Measurements from ENCODE around the gene KATNIP.

The KATNIP gene

DNA sequence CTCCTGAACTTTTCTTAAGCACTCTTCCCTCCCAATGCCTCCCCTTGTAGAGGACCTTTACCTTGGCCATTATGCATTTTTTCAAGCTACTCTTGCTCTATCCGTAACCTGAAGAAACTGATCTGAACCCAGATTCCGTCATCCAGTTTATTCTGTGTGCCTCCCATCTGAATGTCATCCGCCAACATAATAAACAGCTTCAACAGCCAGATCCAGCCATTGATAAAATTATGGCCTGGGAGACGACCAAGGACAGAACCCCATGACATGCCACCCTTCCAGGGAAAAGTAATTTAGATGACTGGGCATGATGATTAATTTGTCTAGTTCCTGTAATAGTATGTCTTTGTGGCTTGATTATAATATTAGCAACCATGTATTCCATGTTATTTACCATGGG lies 41.9 kb downstream of the KATNIP start:
- Histone ChIP-seq H3K9me3 (ENCODE audit: control insufficient read depth, low read length) (peaks cover 5% of the 10 kb centered on the region), H3K14ac (ENCODE audit: low read length in 2 of 2) (no peak overlapping the region), H2BK5ac (ENCODE audit: low read depth, low read length, poor library complexity, severe bottlenecking) (no peak overlapping the region)

DNA sequence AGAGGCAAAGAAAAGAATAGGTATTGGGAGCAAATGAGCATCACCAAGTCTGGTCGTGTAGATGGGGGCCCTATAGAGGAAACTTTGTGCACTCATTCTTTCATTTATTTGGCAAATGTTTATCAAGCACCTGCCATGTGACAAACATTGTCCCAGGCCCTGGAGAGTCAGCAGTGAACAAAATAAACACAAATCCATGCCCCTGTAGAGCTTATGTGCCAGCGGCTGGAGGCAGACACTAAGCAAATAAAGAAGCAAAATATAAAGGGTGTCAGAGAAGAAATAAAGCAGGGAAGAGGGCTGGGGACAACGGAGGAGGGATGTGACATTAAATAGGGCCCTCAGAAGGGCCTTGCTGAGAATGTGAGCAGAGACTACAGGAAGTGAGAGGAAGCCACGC lies 45.5 kb downstream of the KATNIP start:
- Histone ChIP-seq H3K36me3 (ENCODE audit: control insufficient read depth in 1 of 2, insufficient read depth in 2 of 2, low read depth in 1 of 2, low read length in 2 of 2) (peaks cover 11 to 22% of the 10 kb centered on the region in 2 experiments), H3K4me1 (ENCODE audit: control insufficient read depth, insufficient read depth, low read depth, low read length) (no peaks in the 10 kb centered on the region), H3K9ac (ENCODE audit: low read length) (no peak overlapping the region), H3K9me3 (ENCODE audit: control insufficient read depth, low read length) (no peaks in the 10 kb centered on the region), H2BK120ac (ENCODE audit: low read depth, low read length) (no peak overlapping the region), H3K4me2 (ENCODE audit: low read length, poor library complexity, severe bottlenecking) (no peak overlapping the region), H3K18ac (ENCODE audit: low read depth in 1 of 2, low read length in 2 of 2) (no peak overlapping the region), H2AFZ (ENCODE audit: low read depth, low read length) (no peak overlapping the region), H3K14ac (ENCODE audit: low read length in 2 of 2) (no peak overlapping the region), H2BK12ac (ENCODE audit: low read length in 2 of 2) (no peak overlapping the region), H3K4ac (ENCODE audit: low read depth in 1 of 2, low read length in 2 of 2) (no peak overlapping the region), H3K27ac (ENCODE audit: low read length, poor library complexity, severe bottlenecking) (no peak overlapping the region), H4K91ac (ENCODE audit: low read length) (no peak overlapping the region), H2AK5ac (ENCODE audit: low read length, severe bottlenecking) (no peak overlapping the region), H3K79me1 (replicated peaks; ENCODE audit: low read length, poor library complexity, severe bottlenecking) (peaks cover 8% of the 10 kb centered on the region), H2BK5ac (ENCODE audit: low read depth, low read length, poor library complexity, severe bottlenecking) (no peak overlapping the region), H3K27me3 (ENCODE audit: control insufficient read depth in 1 of 2, insufficient read depth in 1 of 2, low read length in 2 of 2) (no peaks in the 10 kb centered on the region), H3K23ac (ENCODE audit: low read length in 2 of 2) (no peak overlapping the region), H4K8ac (ENCODE audit: low read length) (no peak overlapping the region), H2BK15ac (ENCODE audit: low read depth, poor library complexity, severe bottlenecking) (no peak overlapping the region), H3K4me3 (ENCODE audit: insufficient read depth in 1 of 2, low read depth in 1 of 2, low read length in 2 of 2) (no peak overlapping the region)
- WGBS: 79% methylated on average over 4 of the region's 4 CpGs
- DNase-seq: no peak

More for the DNA sequence above, 41.9 kb downstream of the KATNIP start:
- H3K4ac ChIP-seq (ENCODE audit: low read depth in 1 of 2, low read length in 2 of 2): no peak overlapping the region
- peaks cover 8% of the 10 kb centered on the region for H3K79me1 ChIP-seq (replicated peaks; ENCODE audit: low read length, poor library complexity, severe bottlenecking)
- H3K9ac ChIP-seq (ENCODE audit: low read length): no peak overlapping the region
- H3K4me3 ChIP-seq (ENCODE audit: insufficient read depth in 1 of 2, low read depth in 1 of 2, low read length in 2 of 2): no peak overlapping the region
- H3K23ac ChIP-seq (ENCODE audit: low read length in 2 of 2): no peak overlapping the region
- H2AK5ac ChIP-seq (ENCODE audit: low read length, severe bottlenecking): no peak overlapping the region
- no peak overlapping the region for H2BK120ac ChIP-seq (ENCODE audit: low read depth, low read length)
- no peak overlapping the region for H2AFZ ChIP-seq (ENCODE audit: low read depth, low read length)
- no peak overlapping the region for H3K4me2 ChIP-seq (ENCODE audit: low read length, poor library complexity, severe bottlenecking)
- H2BK12ac ChIP-seq (ENCODE audit: low read length in 2 of 2): no peak overlapping the region
- no peak for DNase-seq
- peaks cover 0 to 3% of the 10 kb centered on the region in 2 experiments for H3K36me3 ChIP-seq (ENCODE audit: control insufficient read depth in 1 of 2, insufficient read depth in 2 of 2, low read depth in 1 of 2, low read length in 2 of 2)
- H3K4me1 ChIP-seq (ENCODE audit: control insufficient read depth, insufficient read depth, low read depth, low read length): no peaks in the 10 kb centered on the region
- no peak overlapping the region for H2BK15ac ChIP-seq (ENCODE audit: low read depth, poor library complexity, severe bottlenecking)
- no peak overlapping the region for H4K8ac ChIP-seq (ENCODE audit: low read length)
- H4K91ac ChIP-seq (ENCODE audit: low read length): no peak overlapping the region
- WGBS: 96% methylated on average over 2 of the region's 4 CpGs
- H3K18ac ChIP-seq (ENCODE audit: low read depth in 1 of 2, low read length in 2 of 2): no peak overlapping the region
- no peak overlapping the region for H3K27ac ChIP-seq (ENCODE audit: low read length, poor library complexity, severe bottlenecking)
- no peaks in the 10 kb centered on the region for H3K27me3 ChIP-seq (ENCODE audit: control insufficient read depth in 1 of 2, insufficient read depth in 1 of 2, low read length in 2 of 2)

- peak overlapping the region in 1 of 2 experiments; percentile 62 for H3K14ac ChIP-seq (ENCODE audit: low read length in 2 of 2)
- DNase-seq: no peak
- H3K9ac ChIP-seq (ENCODE audit: low read length): no peak overlapping the region
- no peak overlapping the region for H3K4me3 ChIP-seq (ENCODE audit: insufficient read depth in 1 of 2, low read depth in 1 of 2, low read length in 2 of 2)
- H2BK15ac ChIP-seq (ENCODE audit: low read depth, poor library complexity, severe bottlenecking): no peak overlapping the region
- no peaks in the 10 kb centered on the region for H3K4me1 ChIP-seq (ENCODE audit: control insufficient read depth, insufficient read depth, low read depth, low read length)
- no peak overlapping the region for H2AFZ ChIP-seq (ENCODE audit: low read depth, low read length)
- peaks cover 11 to 22% of the 10 kb centered on the region in 2 experiments for H3K36me3 ChIP-seq (ENCODE audit: control insufficient read depth in 1 of 2, insufficient read depth in 2 of 2, low read depth in 1 of 2, low read length in 2 of 2)
- no peak overlapping the region for H3K4me2 ChIP-seq (ENCODE audit: low read length, poor library complexity, severe bottlenecking)
- H2BK12ac ChIP-seq (ENCODE audit: low read length in 2 of 2): no peak overlapping the region
- no peak overlapping the region for H4K91ac ChIP-seq (ENCODE audit: low read length)
- no peak overlapping the region for H2BK120ac ChIP-seq (ENCODE audit: low read depth, low read length)
- H3K27ac ChIP-seq (ENCODE audit: low read length, poor library complexity, severe bottlenecking): no peak overlapping the region
- no peak overlapping the region for H4K8ac ChIP-seq (ENCODE audit: low read length)
- H3K4ac ChIP-seq (ENCODE audit: low read depth in 1 of 2, low read length in 2 of 2): no peak overlapping the region
- H2BK5ac ChIP-seq (ENCODE audit: low read depth, low read length, poor library complexity, severe bottlenecking): no peak overlapping the region
- peaks cover 8% of the 10 kb centered on the region for H3K79me1 ChIP-seq (replicated peaks; ENCODE audit: low read length, poor library complexity, severe bottlenecking)
- no peak overlapping the region for H3K18ac ChIP-seq (ENCODE audit: low read depth in 1 of 2, low read length in 2 of 2)
- no peak overlapping the region for H3K23ac ChIP-seq (ENCODE audit: low read length in 2 of 2)
- 79% methylated on average over 6 of the region's 6 CpGs for WGBS
- no peaks in the 10 kb centered on the region for H3K9me3 ChIP-seq (ENCODE audit: control insufficient read depth, low read length)
- H3K27me3 ChIP-seq (ENCODE audit: control insufficient read depth in 1 of 2, insufficient read depth in 1 of 2, low read length in 2 of 2): no peaks in the 10 kb centered on the region
- H2AK5ac ChIP-seq (ENCODE audit: low read length, severe bottlenecking): no peak overlapping the region
Measured at GRCh38 chr16:27595993-27596392, 46.0 kb downstream of the KATNIP start.

- no peak overlapping the region for H2BK120ac ChIP-seq (ENCODE audit: low read depth, low read length)
- H2BK5ac ChIP-seq (ENCODE audit: low read depth, low read length, poor library complexity, severe bottlenecking): no peak overlapping the region
- H3K4ac ChIP-seq (ENCODE audit: low read depth in 1 of 2, low read length in 2 of 2): no peak overlapping the region
- no peak for DNase-seq
- H3K79me1 ChIP-seq (replicated peaks; ENCODE audit: low read length, poor library complexity, severe bottlenecking): peaks cover 8% of the 10 kb centered on the region
- H2BK12ac ChIP-seq (ENCODE audit: low read length in 2 of 2): no peak overlapping the region
- H3K27me3 ChIP-seq (ENCODE audit: control insufficient read depth in 1 of 2, insufficient read depth in 1 of 2, low read length in 2 of 2): no peaks in the 10 kb centered on the region
- no peak overlapping the region for H3K9ac ChIP-seq (ENCODE audit: low read length)
- no peak overlapping the region for H4K8ac ChIP-seq (ENCODE audit: low read length)
- no peak overlapping the region for H3K4me3 ChIP-seq (ENCODE audit: insufficient read depth in 1 of 2, low read depth in 1 of 2, low read length in 2 of 2)
- H3K23ac ChIP-seq (ENCODE audit: low read length in 2 of 2): no peak overlapping the region
- H3K36me3 ChIP-seq (ENCODE audit: control insufficient read depth in 1 of 2, insufficient read depth in 2 of 2, low read depth in 1 of 2, low read length in 2 of 2): peaks cover 11 to 22% of the 10 kb centered on the region in 2 experiments
- H2AFZ ChIP-seq (ENCODE audit: low read depth, low read length): no peak overlapping the region
- H3K27ac ChIP-seq (ENCODE audit: low read length, poor library complexity, severe bottlenecking): no peak overlapping the region
- no peaks in the 10 kb centered on the region for H3K9me3 ChIP-seq (ENCODE audit: control insufficient read depth, low read length)
- no peak overlapping the region for H2AK5ac ChIP-seq (ENCODE audit: low read length, severe bottlenecking)
- no peaks in the 10 kb centered on the region for H3K4me1 ChIP-seq (ENCODE audit: control insufficient read depth, insufficient read depth, low read depth, low read length)
- no peak overlapping the region for H4K91ac ChIP-seq (ENCODE audit: low read length)
- H3K4me2 ChIP-seq (ENCODE audit: low read length, poor library complexity, severe bottlenecking): no peak overlapping the region
- 97% methylated on average over 4 of the region's 4 CpGs for WGBS
- no peak overlapping the region for H3K18ac ChIP-seq (ENCODE audit: low read depth in 1 of 2, low read length in 2 of 2)
- H2BK15ac ChIP-seq (ENCODE audit: low read depth, poor library complexity, severe bottlenecking): no peak overlapping the region
- H3K14ac ChIP-seq (ENCODE audit: low read length in 2 of 2): no peak overlapping the region
Measured at GRCh38 chr16:27596411-27596810, 46.5 kb downstream of the KATNIP start.
